Hepatocyte (in vitro differentiated cells): ENCODE data around the gene KIAA1217.

Experiments
- EZH2 ChIP-seq: fragments of 200-600 bp; sonication (generic); IDR thresholded peaks from 2 replicates; pipeline ENCODE4 v1.6.1; 2016; ENCODE audit warnings: antibody characterized with exemption, mild to moderate bottlenecking, borderline replicate concordance
- EZH2phosphoT487 ChIP-seq: fragments of 200-600 bp; sonication (generic); IDR thresholded peaks from one replicate; pipeline ENCODE4 v1.6.1; 2018; ENCODE audit warnings: antibody characterized with exemption, mild to moderate bottlenecking, low read depth, moderate library complexity; ENCODE audit not compliant: unreplicated experiment, severe bottlenecking
- TF ChIP-seq, protein P1 (sequence below): fragments of 200-600 bp; sonication (generic); IDR thresholded peaks from 2 replicates; pipeline ENCODE4 v1.5.1; 2016; ENCODE audit warnings: antibody characterized with exemption, mild to moderate bottlenecking; ENCODE audit not compliant: poor library complexity

DNA sequence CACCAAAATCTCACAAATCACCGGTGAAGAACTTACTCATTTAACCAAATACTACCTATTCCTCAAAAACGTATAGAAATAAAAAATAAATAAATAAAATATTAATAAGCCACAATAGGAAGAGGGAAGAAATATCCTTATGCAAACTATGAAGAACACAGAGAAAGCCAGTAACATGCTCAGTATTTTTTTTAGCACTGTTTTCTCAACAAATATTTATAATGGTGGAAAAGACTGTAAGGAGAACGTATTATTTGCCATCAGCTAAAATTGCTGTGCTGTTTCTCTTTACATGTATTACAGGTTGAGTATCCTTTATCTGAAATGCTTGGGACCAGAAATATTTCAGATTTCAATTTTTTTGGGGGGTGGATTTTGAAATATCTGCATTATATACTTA is 21.0 kb downstream of the KIAA1217 start:
- TF ChIP-seq EZH2 (no peak), EZH2phosphoT487 (no peak)
- TF ChIP-seq, protein P1, sequence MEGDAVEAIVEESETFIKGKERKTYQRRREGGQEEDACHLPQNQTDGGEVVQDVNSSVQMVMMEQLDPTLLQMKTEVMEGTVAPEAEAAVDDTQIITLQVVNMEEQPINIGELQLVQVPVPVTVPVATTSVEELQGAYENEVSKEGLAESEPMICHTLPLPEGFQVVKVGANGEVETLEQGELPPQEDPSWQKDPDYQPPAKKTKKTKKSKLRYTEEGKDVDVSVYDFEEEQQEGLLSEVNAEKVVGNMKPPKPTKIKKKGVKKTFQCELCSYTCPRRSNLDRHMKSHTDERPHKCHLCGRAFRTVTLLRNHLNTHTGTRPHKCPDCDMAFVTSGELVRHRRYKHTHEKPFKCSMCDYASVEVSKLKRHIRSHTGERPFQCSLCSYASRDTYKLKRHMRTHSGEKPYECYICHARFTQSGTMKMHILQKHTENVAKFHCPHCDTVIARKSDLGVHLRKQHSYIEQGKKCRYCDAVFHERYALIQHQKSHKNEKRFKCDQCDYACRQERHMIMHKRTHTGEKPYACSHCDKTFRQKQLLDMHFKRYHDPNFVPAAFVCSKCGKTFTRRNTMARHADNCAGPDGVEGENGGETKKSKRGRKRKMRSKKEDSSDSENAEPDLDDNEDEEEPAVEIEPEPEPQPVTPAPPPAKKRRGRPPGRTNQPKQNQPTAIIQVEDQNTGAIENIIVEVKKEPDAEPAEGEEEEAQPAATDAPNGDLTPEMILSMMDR, result no peak
